Effector memory CD4-positive, alpha-beta T cell (primary cell): ENCODE results near the gene BIK.

Source experiments
- DNase-seq, 3 donors: peaks; one replicate each; pipeline ENCODE4 v3.0.0-alpha.2; 2020
- H3K27ac ChIP-seq: 2 replicates; pipeline ENCODE4 v1.7.0; 2013; ENCODE audit warnings: mild to moderate bottlenecking, low read length, moderate library complexity; ENCODE audit not compliant: insufficient read depth, poor library complexity, severe bottlenecking
- H3K27me3 ChIP-seq: replicated peaks from 2 replicates; pipeline ENCODE4 v1.7.0; 2013; ENCODE audit warnings: mild to moderate bottlenecking, low read length; ENCODE audit not compliant: insufficient read depth, control insufficient read depth, poor library complexity, severe bottlenecking
- H3K36me3 ChIP-seq: 2 replicates; pipeline ENCODE4 v1.7.0; 2013; ENCODE audit warnings: mild to moderate bottlenecking, low read length, moderate library complexity; ENCODE audit not compliant: control insufficient read depth, insufficient read depth
- H3K4me1 ChIP-seq: 2 replicates; pipeline ENCODE4 v1.7.0; 2013; ENCODE audit warnings: low read length, mild to moderate bottlenecking; ENCODE audit not compliant: control insufficient read depth, insufficient read depth, poor library complexity, severe bottlenecking
- H3K4me3 ChIP-seq: 2 replicates; pipeline ENCODE4 v1.7.0; 2013; ENCODE audit warnings: low read length, low read depth, mild to moderate bottlenecking; ENCODE audit not compliant: insufficient read depth, poor library complexity, severe bottlenecking
- H3K9me3 ChIP-seq: 2 replicates; pipeline ENCODE4 v1.7.0; 2013; ENCODE audit warnings: mild to moderate bottlenecking, low read length, moderate library complexity; ENCODE audit not compliant: control insufficient read depth

BIK gene

DNA sequence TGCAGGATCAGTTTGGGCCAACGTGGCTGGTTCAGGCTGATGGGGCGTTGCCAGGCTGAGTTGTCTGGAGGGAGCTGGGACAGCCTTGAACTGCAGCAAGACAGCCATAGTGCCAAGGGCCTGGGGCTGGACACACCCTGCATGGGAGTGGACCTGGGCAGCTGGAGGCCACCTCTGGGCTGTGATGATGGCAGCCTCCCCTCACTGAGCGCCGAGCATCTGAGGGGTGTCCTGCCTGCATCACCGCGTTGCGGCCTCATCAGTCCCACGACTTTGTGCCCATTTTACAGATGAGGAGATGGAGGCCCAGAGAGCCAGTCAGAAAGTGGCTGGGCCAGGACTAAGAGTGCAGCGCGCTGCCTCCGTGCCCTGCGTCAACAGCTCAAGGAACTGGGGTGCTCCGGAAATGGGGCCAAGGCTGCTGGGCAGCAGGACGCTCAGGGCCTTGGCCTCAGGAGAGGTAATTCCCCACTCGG, 40.2 kb downstream of the BIK start:
- H3K27ac ChIP-seq, result peak overlapping the region; percentile 67

DNA sequence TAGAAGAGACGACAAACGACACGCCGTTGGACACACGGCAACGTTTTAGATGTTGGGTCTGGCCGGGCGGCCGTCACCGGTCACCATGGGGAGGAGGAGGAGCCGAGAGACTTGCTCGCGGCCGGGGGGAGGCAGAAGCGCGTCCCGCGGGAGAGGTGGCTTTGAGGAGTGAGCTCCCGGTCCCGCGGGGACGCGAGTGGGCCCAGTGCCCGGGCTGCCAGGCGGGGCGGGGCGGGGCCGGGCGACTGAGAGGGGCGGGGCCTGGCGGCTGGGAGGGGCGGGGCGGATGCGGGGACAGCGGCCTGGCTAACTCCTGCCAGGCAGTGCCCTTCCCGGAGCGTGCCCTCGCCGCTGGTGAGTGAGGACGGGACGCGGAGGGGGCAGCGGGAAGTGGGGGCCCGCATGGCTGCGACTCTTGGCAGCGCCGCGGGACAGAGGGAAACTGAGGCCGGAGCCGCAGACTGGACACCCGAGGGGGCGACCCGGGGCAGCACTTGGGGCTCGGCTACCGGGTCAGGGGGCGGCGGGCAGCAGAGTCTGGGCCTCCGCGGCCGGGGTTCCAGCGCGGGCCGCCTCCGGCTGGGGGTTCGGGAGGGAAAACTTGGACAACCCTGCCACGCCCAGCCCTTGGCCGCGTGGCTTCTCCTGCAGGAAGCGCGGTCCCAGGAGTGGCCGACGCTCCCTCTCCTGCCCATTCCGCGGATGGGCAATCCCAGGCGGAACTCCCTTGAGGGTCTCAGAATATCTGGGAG, 40.9 kb downstream of the BIK start, which contains the start of gene TSPO:
TSS of gene TSPO (plus strand) at position 309 of the 752 bp plus-strand sequence. CDS start 7,680 bp downstream, outside the sequence.
- Histone ChIP-seq H3K27ac (peak within 1 kb of the TSS; percentile 67), H3K27me3 (no peaks in the 10 kb centered on the region), H3K4me1 (peaks cover 16% of the 10 kb centered on the region), H3K4me3 (peak within 1 kb of the TSS; percentile 91), H3K9me3 (no peaks in the 10 kb centered on the region), H3K36me3 (peaks cover 3% of the 10 kb centered on the region)
- DNase-seq, result peak; percentile 55 to 62 (median 56)

More for the DNA sequence above, 40.2 kb downstream of the BIK start:
- peaks cover under 1% of the 10 kb centered on the region for H3K36me3 ChIP-seq
- H3K4me3 ChIP-seq, result peak overlapping the region; percentile 91
- no peaks in the 10 kb centered on the region for H3K27me3 ChIP-seq
- peaks cover 16% of the 10 kb centered on the region for H3K4me1 ChIP-seq
- no peak for DNase-seq
- no peaks in the 10 kb centered on the region for H3K9me3 ChIP-seq

DNA sequence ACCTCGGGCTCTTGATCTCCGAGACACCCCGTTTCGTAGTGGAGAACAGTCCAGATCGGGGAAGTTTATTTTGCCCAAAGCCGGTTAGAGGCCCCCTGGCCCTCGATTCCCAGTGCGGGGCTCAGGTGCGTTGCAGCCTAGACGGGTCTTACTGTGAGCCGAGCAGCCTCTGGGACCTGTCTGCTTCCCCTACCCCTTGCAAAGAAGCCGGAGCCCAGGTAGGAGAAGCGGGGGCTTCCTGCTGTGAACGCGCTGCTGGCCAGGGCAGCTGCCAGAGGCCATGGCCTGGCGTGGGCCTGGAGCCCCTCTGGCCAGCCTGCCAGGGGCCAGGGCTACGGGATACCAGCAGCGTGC, 41.4 kb downstream of the BIK start:
- Histone ChIP-seq H3K9me3 (no peaks in the 10 kb centered on the region), H3K4me3 (peak overlapping the region; percentile 91), H3K36me3 (peaks cover 3% of the 10 kb centered on the region), H3K4me1 (peaks cover 16% of the 10 kb centered on the region), H3K27ac (peak overlapping the region; percentile 67), H3K27me3 (no peaks in the 10 kb centered on the region)
- no peak for DNase-seq

DNA sequence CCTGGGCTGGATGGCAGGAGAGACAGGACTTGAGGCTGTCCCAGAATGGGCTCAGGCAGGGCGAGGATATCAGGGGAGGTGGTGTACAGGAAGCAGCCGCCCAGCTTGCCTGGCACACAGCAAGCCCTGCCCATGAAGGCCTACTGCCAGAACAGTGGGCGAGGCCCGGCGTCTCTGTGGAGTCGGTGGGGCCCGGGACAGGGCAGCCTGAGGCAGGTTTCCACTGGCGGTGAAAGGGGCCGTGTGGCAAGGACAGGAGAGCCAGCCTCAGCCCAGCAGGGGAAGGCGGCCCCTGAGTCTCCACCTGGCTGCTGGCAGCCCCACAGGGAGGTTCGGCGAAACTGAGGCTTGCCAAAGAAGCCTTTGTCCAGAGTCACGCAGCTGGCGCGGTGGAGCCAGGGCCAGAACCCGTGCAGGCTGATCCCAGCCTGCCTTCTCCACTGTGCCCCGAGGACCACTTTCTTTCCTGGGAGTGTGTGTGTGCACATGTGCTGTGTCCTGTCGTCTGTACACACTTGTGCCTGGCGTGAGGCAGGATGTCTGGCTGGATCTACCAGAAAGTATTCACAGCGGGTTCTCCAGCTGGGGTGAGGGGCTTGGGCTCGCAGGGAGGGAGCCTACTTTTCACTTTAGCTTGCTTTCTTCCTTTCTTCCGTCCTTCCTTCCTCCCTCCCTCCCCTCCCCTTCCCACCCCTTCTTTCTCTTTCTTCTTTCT, 42.0 kb downstream of the BIK start:
- DNase-seq, result peak; percentile 36 to 47 (median 39)
- Histone ChIP-seq H3K36me3 (peaks cover 3% of the 10 kb centered on the region), H3K4me1 (peaks cover 16% of the 10 kb centered on the region), H3K4me3 (peak overlapping the region; percentile 91), H3K9me3 (no peaks in the 10 kb centered on the region), H3K27me3 (no peaks in the 10 kb centered on the region), H3K27ac (peak overlapping the region; percentile 67)

DNA sequence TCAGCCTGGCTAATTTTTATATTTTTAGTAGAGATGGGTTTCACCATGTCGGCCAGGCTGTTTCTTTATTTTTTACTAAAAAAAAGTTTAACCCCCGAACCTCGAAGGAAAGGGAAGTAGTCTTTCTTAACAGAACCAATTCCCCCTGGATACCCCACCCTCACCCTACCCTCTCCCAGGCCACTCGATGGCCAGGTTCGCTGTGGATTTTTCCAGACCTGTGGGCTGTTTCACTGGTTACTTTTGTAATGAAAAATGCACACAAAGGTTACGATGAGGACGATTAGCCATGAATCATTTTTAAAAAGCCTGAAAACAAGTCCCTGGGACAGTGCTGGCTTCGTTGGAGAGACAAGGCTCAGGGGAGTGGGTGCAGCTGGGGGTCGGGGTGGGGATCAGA, 43.3 kb downstream of the BIK start:
- no peaks in the 10 kb centered on the region for H3K9me3 ChIP-seq
- peaks cover 16% of the 10 kb centered on the region for H3K4me1 ChIP-seq
- peaks cover 3% of the 10 kb centered on the region for H3K36me3 ChIP-seq
- DNase-seq, result no peak
- no peaks in the 10 kb centered on the region for H3K27me3 ChIP-seq
- no peak overlapping the region for H3K27ac ChIP-seq
- H3K4me3 ChIP-seq, result no peak overlapping the region

DNA sequence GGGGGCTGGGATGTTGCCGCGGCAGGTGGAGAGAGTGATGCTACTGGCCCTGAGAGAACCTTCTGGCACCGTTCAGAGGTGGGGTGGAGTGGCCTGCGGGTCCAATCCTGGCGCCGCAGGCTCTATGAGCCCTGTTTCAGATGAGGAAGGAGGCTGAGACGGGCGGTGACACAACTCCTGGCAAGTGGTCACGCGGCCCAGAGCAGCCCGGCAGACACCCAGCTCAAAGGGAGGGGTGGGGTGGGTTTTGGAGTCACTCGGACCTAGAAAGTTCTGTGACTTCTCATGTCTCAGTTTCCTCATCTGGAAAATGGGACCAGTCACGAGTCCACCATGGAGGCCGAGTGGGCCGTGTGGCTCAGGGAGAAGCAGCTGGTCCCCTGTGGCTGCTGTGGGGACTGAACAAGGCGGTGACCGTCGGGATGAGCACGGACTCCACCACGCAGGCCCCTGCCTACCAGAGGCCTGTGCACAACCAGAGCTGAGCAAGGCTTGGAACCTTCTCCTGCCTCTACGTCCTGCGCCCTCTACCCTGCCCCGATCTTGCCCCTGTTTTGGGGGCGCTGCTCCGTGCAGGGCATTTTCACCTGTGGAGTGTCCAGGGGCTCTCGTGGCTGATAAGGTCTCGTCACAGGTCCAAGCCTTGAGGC, 44.5 kb downstream of the BIK start:
- no peaks in the 10 kb centered on the region for H3K9me3 ChIP-seq
- no peaks in the 10 kb centered on the region for H3K27me3 ChIP-seq
- H3K4me1 ChIP-seq, result peaks cover 16% of the 10 kb centered on the region
- peaks cover 10% of the 10 kb centered on the region for H3K36me3 ChIP-seq
- H3K27ac ChIP-seq, result no peak overlapping the region
- DNase-seq, result no peak
- H3K4me3 ChIP-seq, result no peak overlapping the region

DNA sequence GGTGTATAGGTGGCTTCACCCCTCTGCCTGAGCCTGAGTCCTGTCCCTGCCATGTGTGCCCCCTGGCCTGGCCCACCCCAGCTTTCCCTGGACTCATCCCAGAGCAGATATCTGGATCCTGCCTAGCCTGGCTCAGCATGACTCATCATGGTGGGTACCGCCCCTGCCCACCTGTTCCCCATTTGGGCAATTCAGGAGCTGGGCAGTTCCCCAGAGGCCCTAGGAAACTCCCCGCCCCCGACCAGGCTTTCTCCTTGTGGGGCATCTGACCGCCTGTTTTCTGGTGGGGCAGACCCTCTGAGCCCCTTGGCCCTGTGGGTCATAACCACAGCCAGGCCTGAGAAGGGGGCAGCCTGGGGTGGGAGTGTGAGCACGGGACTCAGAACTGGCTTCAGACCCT, 45.2 kb downstream of the BIK start:
- no peaks in the 10 kb centered on the region for H3K9me3 ChIP-seq
- peaks cover 15% of the 10 kb centered on the region for H3K4me1 ChIP-seq
- H3K27ac ChIP-seq, result no peak overlapping the region
- H3K4me3 ChIP-seq, result no peak overlapping the region
- DNase-seq, result no peak
- H3K36me3 ChIP-seq, result peaks cover 12% of the 10 kb centered on the region
- no peaks in the 10 kb centered on the region for H3K27me3 ChIP-seq

DNA sequence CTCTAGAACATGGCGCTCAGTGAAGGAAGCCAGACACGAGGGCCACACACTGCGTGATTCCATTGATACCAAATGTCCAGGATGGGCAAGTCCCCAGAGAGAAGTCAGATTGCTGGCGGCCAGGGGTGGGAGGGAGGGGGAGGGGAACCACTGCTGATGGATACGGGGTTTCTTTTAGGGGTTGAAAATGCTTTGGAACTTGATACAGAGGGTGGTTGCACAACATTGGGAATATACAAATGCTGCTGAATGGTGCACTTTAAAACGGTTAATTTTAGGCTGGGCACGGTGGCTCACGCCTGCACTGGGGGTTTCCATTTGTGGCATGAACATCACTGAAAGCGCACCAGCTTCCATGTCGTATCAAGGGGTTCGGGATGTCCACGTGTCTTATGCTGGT, 45.9 kb downstream of the BIK start:
- H3K9me3 ChIP-seq, result no peaks in the 10 kb centered on the region
- H3K27ac ChIP-seq, result no peak overlapping the region
- no peaks in the 10 kb centered on the region for H3K27me3 ChIP-seq
- H3K36me3 ChIP-seq, result peaks cover 12% of the 10 kb centered on the region
- DNase-seq, result no peak
- H3K4me3 ChIP-seq, result no peak overlapping the region
- H3K4me1 ChIP-seq, result peaks cover 10% of the 10 kb centered on the region

DNA sequence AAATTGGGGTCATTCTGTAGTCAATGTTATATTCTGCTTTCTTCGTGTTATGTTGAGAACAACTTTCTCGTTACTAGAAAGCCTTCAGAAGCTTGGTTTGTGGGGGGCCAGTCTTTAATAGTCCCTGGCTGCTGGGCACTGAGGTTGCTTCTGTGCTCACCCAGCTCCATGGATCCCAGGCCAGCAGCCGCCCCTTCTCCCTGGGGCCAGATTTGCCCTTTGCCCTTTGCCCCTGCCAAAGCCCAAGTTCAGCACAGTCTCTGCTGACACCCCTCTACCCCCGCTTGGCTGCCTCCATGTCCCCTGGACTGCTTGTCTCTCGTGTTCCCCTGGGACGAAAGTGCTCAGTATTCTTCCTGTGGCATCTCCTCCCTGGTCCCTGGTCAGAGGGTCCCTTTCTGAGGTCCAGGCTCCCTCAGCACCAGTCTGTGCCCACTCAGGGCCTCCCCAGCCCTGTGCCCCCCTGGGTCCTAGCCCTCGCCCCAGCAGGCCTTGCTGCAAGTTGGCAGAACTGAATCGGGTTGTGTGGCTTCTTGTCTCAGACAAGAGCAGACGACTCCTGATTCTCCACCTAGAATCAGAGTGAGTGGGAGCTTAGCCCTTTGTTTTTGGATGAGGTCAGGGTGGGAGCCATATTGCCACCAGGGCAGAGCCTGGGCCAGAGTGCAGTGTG, 47.5 kb downstream of the BIK start:
- Histone ChIP-seq H3K4me1 (peaks cover 1% of the 10 kb centered on the region), H3K27ac (no peak overlapping the region), H3K27me3 (no peaks in the 10 kb centered on the region), H3K9me3 (no peaks in the 10 kb centered on the region), H3K36me3 (peaks cover 12% of the 10 kb centered on the region), H3K4me3 (no peak overlapping the region)
- no peak for DNase-seq
